ENCODE results near the gene DPP7.

DNA sequence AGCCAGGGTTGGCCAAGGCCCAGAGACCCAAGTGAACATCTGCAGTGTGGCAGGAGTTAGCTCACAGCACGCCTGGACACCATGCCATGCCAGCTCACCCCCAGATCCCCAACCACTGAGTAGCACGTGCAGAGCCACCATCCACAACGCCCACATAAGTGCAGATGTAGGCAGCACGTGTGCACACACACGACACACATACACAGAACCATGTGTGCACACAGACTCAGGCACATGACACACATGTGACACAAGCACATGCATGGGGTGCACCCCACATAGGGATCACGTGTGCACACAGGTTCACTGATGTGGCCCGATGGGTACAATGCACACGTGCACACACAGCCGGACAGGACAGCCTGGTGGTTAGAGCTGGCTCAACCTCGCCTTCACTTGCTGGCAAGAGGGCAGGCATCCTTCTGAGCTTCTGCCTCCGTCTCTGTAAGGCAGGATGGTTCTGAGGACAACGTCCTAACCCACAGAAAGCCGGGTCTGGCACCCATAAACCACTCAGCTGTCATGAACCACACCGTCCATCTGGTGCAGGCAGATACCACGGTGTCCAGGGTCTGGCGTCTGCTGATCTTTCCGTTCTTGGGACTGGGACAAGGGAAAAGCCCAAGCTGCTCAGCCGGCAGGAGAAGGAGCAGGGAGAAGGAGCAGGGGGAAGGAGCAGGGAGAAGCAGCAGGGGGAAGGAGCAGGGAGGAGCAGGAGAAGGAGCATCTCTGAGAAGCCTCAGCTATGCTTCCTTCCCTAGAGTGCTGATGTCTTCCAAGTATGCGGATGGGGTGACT is 43.3 kb upstream of the DPP7 start:
- no peak for TF ChIP-seq CTCF (IDR thresholded peaks at IDR 0.05; ENCODE audit: poor library complexity)
- no peak for TF ChIP-seq EZH2 (IDR thresholded peaks at IDR 0.05; ENCODE audit: borderline replicate concordance)
- TF ChIP-seq EZH2phosphoT487 (IDR thresholded peaks at IDR 0.05; ENCODE audit: low read depth, severe bottlenecking, unreplicated experiment): no peak

All from hepatocyte (in vitro differentiated cells).